GM18505 (cell line): ENCODE results near the gene GPT2.
"Not testable (repeated sequence)": the region's sequence is repeated elsewhere in the genome, so short reads cannot be mapped to it uniquely, and the experiment has no call there.

Experiments
- ATAC-seq: cut with Tn5 transposase; IDR thresholded peaks from one replicate; pipeline ENCODE4 v1.9.1; 2021; ENCODE audit not compliant: unreplicated experiment
- POLR2A ChIP-seq: IDR thresholded peaks from 4 replicates; pipeline ENCODE4 v1.6.1; 2011; ENCODE audit warnings: borderline replicate concordance; ENCODE audit not compliant: insufficient read depth, insufficient read length; ENCODE audit errors: extremely low read depth

Gene GPT2

GRCh38 chr16:46926470-46927225 is 42.5 kb downstream of the GPT2 start:
- ATAC-seq, result no peak
- TF ChIP-seq POLR2A, result no peak

- no peak for ATAC-seq
- no peak for TF ChIP-seq POLR2A
Observed at GRCh38 chr16:46927273-46927672, 43.1 kb downstream of the GPT2 start.

GRCh38 chr16:46928811-46929210 is 44.6 kb downstream of the GPT2 start:
- TF ChIP-seq POLR2A, result no peak
- ATAC-seq, result no peak

GRCh38 chr16:46929378-46930332 is 45.5 kb downstream of the GPT2 start:
- TF ChIP-seq POLR2A, result no peak
- ATAC-seq, result peak; percentile 54

GRCh38 chr16:46930861-46931260 is 46.7 kb downstream of the GPT2 start:
- TF ChIP-seq POLR2A, result no peak
- ATAC-seq, result no peak

GRCh38 chr16:46932802-46933201 is 48.6 kb downstream of the GPT2 start:
- no peak for ATAC-seq
- no peak for TF ChIP-seq POLR2A

- TF ChIP-seq POLR2A, result no peak
- no peak for ATAC-seq
Observed at GRCh38 chr16:46937536-46937935, 53.4 kb downstream of the GPT2 start.

GRCh38 chr16:46944713-46945112 is 60.6 kb downstream of the GPT2 start:
- not testable (repeated sequence) for ATAC-seq

GRCh38 chr16:46947900-46948547 is 63.9 kb downstream of the GPT2 start:
- no peak for ATAC-seq
- TF ChIP-seq POLR2A, result no peak

- no peak for TF ChIP-seq POLR2A
- ATAC-seq, result no peak
Observed at GRCh38 chr16:46948548-46949166, 64.5 kb downstream of the GPT2 start.

- no peak for ATAC-seq
- TF ChIP-seq POLR2A, result no peak
Observed at GRCh38 chr16:46949241-46949892, 65.2 kb downstream of the GPT2 start.

GRCh38 chr16:46950009-46950408 is 65.8 kb downstream of the GPT2 start:
- no peak for ATAC-seq
- no peak for TF ChIP-seq POLR2A

GRCh38 chr16:46954562-46954961 is 70.4 kb downstream of the GPT2 start:
- no peak for ATAC-seq
- TF ChIP-seq POLR2A, result no peak
